ENCODE results near the gene CD24.

GRCh38 chr6:106980926-106981325, 6.4 kb upstream of the CD24 start:
- TF ChIP-seq, protein P1, sequence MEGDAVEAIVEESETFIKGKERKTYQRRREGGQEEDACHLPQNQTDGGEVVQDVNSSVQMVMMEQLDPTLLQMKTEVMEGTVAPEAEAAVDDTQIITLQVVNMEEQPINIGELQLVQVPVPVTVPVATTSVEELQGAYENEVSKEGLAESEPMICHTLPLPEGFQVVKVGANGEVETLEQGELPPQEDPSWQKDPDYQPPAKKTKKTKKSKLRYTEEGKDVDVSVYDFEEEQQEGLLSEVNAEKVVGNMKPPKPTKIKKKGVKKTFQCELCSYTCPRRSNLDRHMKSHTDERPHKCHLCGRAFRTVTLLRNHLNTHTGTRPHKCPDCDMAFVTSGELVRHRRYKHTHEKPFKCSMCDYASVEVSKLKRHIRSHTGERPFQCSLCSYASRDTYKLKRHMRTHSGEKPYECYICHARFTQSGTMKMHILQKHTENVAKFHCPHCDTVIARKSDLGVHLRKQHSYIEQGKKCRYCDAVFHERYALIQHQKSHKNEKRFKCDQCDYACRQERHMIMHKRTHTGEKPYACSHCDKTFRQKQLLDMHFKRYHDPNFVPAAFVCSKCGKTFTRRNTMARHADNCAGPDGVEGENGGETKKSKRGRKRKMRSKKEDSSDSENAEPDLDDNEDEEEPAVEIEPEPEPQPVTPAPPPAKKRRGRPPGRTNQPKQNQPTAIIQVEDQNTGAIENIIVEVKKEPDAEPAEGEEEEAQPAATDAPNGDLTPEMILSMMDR (tag by site-specific recombination; IDR thresholded peaks at IDR 0.05), result no peak
- TF ChIP-seq ZBTB21 (tag by site-specific recombination; IDR thresholded peaks at IDR 0.05), result no peak
- TF ChIP-seq ZNF513 (tag by site-specific recombination; IDR thresholded peaks at IDR 0.05), result no peak
- TF ChIP-seq PRDM10 (tag by site-specific recombination; IDR thresholded peaks at IDR 0.05), result no peak
- TF ChIP-seq ZNF404 (tag by site-specific recombination; IDR thresholded peaks at IDR 0.05), result no peak
- no peak for TF ChIP-seq BCL6B (tag by site-specific recombination; IDR thresholded peaks at IDR 0.05)
- TF ChIP-seq EGR2 (tag by site-specific recombination; IDR thresholded peaks at IDR 0.05; ENCODE audit: low read depth), result no peak
- TF ChIP-seq ZNF121 (tag by site-specific recombination; IDR thresholded peaks at IDR 0.05), result no peak
- TF ChIP-seq TSHZ1 (tag by site-specific recombination; IDR thresholded peaks at IDR 0.05; ENCODE audit: borderline replicate concordance), result no peak
- no peak for TF ChIP-seq YY1 (tag by site-specific recombination; IDR thresholded peaks at IDR 0.05)
- no peak for TF ChIP-seq ZFP37 (tag by site-specific recombination; IDR thresholded peaks at IDR 0.05)
- TF ChIP-seq ZSCAN18 (tag by site-specific recombination; IDR thresholded peaks at IDR 0.05), result no peak
- TF ChIP-seq, protein P2, sequence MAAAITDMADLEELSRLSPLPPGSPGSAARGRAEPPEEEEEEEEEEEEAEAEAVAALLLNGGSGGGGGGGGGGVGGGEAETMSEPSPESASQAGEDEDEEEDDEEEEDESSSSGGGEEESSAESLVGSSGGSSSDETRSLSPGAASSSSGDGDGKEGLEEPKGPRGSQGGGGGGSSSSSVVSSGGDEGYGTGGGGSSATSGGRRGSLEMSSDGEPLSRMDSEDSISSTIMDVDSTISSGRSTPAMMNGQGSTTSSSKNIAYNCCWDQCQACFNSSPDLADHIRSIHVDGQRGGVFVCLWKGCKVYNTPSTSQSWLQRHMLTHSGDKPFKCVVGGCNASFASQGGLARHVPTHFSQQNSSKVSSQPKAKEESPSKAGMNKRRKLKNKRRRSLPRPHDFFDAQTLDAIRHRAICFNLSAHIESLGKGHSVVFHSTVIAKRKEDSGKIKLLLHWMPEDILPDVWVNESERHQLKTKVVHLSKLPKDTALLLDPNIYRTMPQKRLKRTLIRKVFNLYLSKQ (tag by site-specific recombination; IDR thresholded peaks at IDR 0.05; ENCODE audit: borderline replicate concordance), result no peak

Data from HEK293 (cell line).